GM18909 (cell line): Measurements from ENCODE around the gene GCN1.

ENCODE experiments used
- ATAC-seq: cut with Tn5 transposase; IDR thresholded peaks from one replicate; pipeline ENCODE4 v1.9.1; 2021; ENCODE audit warnings: mild to moderate bottlenecking; ENCODE audit not compliant: unreplicated experiment, poor library complexity

The GCN1 gene

DNA sequence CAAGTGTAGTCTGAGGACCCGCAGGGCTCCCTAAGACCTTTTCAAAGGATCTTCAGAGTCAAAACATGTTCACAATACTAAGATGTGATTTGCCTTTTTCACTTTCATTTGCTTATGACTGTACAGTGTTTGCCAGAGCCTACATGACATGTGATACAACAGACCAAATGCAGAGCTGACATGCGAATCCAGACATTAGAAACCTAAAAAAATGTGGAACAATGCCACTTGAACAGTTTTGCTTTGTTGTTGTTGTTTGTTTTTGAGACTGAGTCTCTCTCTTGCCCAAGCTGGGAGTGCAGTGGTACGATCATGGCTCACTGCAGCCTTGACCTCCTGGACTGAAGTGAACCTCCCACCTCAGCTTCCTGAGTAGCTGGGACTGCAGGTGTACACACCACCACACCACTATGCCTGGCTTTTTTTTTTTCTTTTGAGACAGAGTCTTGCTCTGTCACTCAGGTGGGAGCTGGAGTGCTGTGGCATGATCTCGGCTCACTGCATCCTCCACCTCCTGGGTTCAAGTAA lies 72.7 kb downstream of the GCN1 start:
- ATAC-seq: peak; percentile 40

DNA sequence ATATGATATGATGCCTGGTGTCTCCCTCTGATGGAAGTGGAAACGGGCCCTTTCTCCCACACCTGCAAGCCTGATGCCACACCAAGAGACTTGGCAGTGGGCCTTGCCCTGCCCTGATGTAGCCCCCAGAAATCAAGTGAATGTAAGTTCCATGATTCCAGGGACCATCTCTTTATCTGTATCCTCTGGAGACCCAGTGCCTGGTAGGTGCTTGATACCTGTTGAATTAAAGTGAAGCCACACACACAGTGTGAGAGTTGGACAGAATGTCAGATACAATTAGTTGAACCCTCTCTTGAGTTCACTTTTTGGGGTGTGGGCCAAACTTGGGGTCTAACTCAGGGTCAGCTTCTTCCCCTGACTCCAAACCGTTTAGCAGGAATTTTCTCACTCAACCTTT lies 73.2 kb downstream of the GCN1 start:
- ATAC-seq: no peak

DNA sequence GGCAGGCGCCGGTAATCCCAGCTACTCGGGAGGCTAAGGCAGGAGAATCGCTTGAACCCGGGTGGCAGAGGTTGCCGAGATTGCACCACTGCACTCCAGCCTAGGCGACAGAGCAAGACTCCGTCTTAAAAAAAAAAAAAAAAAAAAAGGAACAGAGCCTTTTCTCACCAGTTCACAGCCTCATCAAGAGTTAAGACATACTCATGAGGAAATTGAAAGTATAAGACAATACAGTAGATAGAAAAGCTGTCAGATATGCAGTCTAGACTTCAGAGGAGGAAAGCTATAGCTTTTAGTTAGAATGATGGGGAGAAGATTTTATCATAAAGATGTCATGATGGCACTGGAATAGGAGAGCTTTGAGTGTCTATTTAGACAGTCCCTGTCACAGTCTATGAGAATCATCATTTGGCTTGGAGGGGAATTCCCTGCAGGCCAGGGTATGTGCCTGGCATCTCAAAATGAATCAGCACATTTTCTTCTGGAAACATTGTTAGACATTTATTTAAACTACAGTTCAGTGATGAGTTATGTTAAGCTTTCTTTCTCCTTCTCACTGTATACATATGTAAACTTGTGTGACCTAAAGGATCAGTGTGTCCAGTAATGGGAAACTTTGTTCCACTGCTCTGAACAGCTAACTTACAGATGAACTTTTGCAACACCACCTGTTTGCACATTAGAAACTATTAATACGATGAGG lies 75.1 kb downstream of the GCN1 start:
- ATAC-seq: no peak

- no peak for ATAC-seq
Observed at GRCh38 chr12:120118321-120119061, 76.0 kb downstream of the GCN1 start.

- no peak for ATAC-seq
Observed at GRCh38 chr12:120117961-120118320, 76.6 kb downstream of the GCN1 start.

- ATAC-seq: peak; percentile 47
Observed at GRCh38 chr12:120116792-120117651, 77.5 kb downstream of the GCN1 start.

DNA sequence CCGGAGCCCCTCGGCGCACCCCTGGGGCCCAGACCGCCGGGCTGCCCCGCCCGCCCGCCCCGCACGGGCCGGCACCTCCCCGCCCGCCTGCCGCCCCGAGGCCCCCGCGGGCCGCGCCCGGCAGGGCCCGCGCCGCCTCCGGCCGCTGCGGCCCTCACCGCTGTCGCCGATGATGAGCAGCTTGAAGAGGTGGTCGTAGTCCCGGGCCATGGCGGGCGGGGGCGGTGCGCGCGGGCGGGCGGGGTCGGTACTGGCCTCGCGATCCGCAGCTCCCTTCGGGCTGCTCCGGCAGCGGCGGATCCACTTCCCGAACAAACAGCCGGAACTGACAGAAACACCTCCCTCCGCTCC lies 78.1 kb downstream of the GCN1 start, which contains the start of gene RAB35:
Gene RAB35, minus strand, starts transcription at position 313 of the 351 bp plus-strand sequence. Its CDS starts 103 bp downstream, at position 210.
- ATAC-seq: no peak

GRCh38 chr12:120115692-120116440 lies 78.6 kb downstream of the GCN1 start:
- peak; percentile 4 for ATAC-seq

GRCh38 chr12:120115066-120115465 lies 79.4 kb downstream of the GCN1 start:
- ATAC-seq: no peak

DNA sequence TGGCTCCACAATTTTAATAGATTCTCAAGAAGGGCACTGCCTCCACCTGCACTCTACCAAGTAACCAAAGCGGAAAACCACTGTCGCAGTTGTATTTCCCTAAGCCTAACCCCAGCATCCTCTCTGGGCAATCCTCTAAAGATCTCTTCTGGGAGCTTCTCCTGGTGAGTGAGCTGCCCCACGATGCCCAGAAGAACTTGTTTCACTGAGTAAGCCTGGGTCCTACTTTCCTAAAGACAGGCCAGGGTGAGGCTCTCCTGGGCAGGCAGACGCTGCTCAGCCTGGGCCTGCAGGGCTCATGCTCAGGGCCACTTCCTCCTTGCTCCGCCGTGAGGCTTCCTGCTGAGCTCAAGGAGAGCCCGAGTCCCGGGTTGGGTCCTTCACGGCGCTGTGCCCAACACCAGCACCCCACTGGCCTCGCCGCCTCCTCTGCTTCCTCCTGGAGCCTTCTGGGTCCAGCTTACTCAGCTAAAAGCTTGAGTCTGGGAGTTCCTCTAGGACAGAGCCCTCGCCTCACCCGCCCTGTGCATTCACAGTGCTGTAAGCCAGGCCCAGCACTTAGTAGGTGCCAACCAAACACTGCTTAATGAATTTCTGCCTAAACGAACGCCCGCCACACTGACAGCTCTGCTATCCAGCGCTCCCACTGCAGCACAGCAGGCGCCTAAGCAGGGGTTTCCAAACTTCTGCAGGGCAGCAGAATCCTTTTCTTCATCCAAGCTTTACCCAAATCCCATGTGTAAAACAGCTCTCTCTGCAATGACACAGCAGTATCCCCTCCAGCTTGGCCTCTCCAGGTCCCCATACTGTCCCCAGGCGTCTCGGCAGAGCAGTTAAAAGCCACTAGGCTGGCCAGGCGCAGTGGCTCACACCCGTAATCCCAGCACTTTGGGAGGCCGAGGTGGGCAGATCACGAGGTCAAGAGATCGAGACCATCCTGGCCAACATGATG lies 83.7 kb downstream of the GCN1 start:
- peak; percentile 69 for ATAC-seq

- no peak for ATAC-seq
Observed at GRCh38 chr12:120109570-120110267, 84.8 kb downstream of the GCN1 start.

DNA sequence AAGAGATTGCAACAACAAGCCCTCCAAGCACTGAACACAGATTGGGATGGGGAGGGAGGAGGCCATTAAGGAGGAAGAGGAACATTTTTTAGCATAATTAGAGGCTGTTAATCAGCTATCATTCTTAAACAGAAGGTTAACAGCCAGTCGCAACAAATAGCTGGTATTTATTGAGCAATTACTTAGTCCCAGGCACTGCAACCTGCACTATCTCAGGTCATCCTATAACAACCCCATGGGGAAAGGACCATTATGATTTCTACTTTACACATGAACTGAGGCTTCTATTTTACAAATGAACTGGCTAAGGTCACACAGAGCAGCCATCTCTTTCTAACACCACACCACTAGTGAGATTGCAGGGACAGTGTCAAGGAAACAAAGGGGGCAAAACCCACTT lies 88.4 kb downstream of the GCN1 start:
- no peak for ATAC-seq

DNA sequence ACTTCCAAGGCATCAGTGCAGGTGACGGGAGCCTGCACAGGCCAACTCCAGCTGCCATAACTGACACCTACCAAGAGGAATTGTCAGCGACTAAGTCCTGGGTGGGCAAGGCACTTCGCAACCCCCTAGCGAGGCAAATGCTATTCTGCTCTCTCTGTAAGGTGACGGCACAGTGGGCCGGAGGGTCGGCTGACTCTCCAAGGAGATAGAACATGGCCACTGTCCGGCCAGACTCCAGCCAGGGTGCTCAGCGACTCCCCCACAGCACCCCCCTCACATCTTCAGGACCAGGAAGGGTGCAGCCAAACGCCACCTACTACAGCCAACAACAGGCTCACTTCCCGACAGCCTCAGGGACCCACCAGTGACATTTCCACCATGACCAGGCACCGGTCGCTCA lies 91.1 kb downstream of the GCN1 start:
- ATAC-seq: no peak

- no peak for ATAC-seq
Observed at GRCh38 chr12:120103044-120103338, 91.5 kb downstream of the GCN1 start.

DNA sequence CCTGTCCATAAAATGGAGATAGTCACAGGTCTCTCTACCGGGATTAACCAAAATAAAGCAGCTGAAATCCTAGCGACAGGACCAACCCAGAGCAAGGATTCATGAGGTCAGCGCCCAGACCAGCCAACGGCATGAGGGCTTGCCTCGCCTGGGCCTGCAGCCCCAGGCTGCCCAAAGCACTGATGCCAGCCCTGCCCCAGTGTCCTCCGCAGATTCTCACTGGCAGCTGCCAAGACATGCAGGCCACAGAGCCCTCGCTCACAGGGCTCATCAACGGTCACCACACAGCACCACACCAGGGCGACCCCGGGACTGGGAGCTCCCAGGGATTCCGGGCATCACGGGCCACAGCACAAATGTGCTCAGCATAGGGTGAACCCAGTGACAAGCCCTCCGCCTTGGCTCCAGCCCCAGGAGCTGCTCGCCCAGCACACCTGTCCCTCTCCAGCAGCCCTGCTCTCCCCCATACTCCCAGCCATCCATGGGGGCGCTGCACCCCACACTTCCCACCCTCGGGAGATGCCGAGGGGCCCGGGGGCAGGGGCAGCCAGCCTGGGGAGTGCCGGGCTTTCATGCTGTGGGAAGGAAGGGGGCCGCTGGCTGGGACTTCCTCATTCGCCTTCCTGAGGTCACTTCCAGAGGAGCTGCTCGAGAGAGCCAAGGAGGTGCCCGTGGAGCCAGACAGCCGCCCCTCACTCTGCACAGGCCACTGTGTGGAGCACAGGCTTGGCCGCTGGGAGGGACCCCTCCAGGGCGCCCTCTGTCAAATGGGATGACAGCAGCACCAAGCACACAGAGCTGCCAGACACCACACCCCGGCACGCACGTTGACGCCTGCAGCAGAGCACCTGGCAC lies 92.1 kb downstream of the GCN1 start:
- no peak for ATAC-seq

DNA sequence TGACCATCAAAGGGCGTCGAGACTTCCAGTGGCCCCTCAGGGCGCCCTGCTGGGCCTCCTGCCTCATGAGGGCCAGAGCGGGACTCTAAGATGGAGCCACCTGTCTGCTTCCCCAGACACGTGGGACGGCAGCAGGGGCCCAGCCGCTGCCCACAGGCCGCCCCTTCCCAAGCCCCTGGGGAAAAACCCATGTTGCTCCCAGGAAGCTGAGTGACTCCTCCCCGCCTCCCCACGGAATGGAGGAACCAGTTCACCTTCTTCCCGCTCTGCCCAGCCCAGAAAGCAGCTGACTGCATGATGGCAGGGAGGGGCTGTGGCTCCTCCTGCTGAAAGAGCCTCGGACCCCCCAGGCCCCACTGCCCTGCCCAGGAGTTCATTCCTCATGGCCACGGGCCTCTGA lies 92.9 kb downstream of the GCN1 start:
- ATAC-seq: no peak

DNA sequence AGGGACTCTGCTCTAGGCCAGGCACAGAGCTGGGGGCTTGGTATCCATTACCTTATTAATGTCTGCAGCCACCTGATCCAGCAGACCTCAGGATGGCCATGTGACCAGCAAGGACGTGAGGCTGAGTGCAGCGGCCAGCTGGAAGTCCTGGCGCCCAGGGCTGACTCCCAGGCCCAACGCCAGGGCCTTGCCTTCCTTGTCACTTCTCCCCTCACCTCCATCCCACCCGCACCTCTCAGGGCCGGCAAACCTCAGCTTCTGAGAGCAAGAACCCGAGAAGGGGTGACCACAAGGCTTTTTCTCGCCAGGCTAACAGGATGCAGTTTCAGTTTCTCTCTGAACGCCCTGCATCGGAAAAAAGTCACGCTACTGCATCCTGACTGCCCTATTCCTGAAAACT lies 93.3 kb downstream of the GCN1 start:
- ATAC-seq: no peak

DNA sequence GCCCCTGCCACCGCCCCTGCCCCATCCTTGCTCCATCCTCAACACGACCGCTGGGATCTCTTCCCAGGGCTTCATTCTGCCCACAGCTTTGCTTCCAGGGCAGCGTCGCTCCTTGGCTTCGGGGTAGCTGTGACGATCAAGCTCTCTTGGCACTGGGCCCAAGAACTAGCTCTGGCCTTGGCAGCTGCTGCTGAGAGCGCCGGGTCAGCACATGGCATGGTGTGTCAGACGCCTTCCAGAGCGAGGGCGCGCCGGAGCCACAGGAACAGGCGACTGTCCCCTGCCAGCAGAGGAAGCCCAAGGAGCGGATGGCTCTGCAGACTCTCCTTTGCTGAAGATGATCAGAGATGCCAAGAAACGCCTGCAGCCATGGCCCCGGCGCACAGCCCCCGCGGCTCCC lies 93.9 kb downstream of the GCN1 start:
- no peak for ATAC-seq
